SK-N-SH treated with all-trans-retinoic acid at 6 μM for 48 hours (cell line): ENCODE data around the gene PLEKHB1.

Source experiments
- ATAC-seq: fragments of 200-7000 bp; cut with Tn5 transposase; 3 replicates; pipeline ENCODE4 v1.9.1; 2020; ENCODE audit warnings: mild to moderate bottlenecking, moderate library complexity
- BACH2 ChIP-seq: fragments of 250-450 bp; sonication (Bioruptor Pico); IDR thresholded peaks from 2 replicates; pipeline ENCODE4 v1.9.0; 2021; ENCODE audit warnings: mild to moderate bottlenecking, borderline replicate concordance
- CREB5 ChIP-seq: fragments of 250-450 bp; sonication (Bioruptor Pico); IDR thresholded peaks from 2 replicates; pipeline ENCODE4 v1.5.1; 2020; ENCODE audit warnings: low read depth, mild to moderate bottlenecking, moderate library complexity
- CSDC2 ChIP-seq: fragments of 250-450 bp; sonication (Bioruptor Pico); IDR thresholded peaks from 2 replicates; pipeline ENCODE4 v1.5.0; 2020; ENCODE audit warnings: mild to moderate bottlenecking, moderate library complexity
- CSRNP3 ChIP-seq: fragments of 250-450 bp; sonication (Bioruptor Pico); IDR thresholded peaks from 2 replicates; pipeline ENCODE4 v1.5.1; 2021; ENCODE audit warnings: mild to moderate bottlenecking, moderate library complexity
- ESRRG ChIP-seq: fragments of 250-450 bp; sonication (Bioruptor Pico); IDR thresholded peaks from 2 replicates; pipeline ENCODE4 v1.6.1; 2021; ENCODE audit warnings: mild to moderate bottlenecking
- OSR1 ChIP-seq: fragments of 250-450 bp; sonication (Bioruptor Pico); IDR thresholded peaks from 2 replicates; pipeline ENCODE4 v1.8.0; 2022; ENCODE audit warnings: moderate library complexity, mild to moderate bottlenecking, inconsistent platforms
- PPARA ChIP-seq: fragments of 250-450 bp; sonication (Bioruptor Pico); IDR thresholded peaks from 2 replicates; pipeline ENCODE4 v1.5.0; 2020; ENCODE audit warnings: mild to moderate bottlenecking, borderline replicate concordance
- RARB ChIP-seq: fragments of 250-450 bp; sonication (Bioruptor Pico); IDR thresholded peaks from 2 replicates; pipeline ENCODE4 v1.8.0; 2021; ENCODE audit warnings: mild to moderate bottlenecking, moderate library complexity
- SNAI2 ChIP-seq: fragments of 250-450 bp; sonication (Bioruptor Pico); IDR thresholded peaks from 2 replicates; pipeline ENCODE4 v1.5.0; 2020; ENCODE audit warnings: mild to moderate bottlenecking, moderate library complexity
- TOX ChIP-seq: fragments of 250-450 bp; sonication (Bioruptor Pico); IDR thresholded peaks from 2 replicates; pipeline ENCODE4 v1.8.0; 2021; ENCODE audit warnings: mild to moderate bottlenecking, moderate library complexity, borderline replicate concordance
- ZC3H10 ChIP-seq: fragments of 250-450 bp; sonication (Bioruptor Pico); IDR thresholded peaks from 2 replicates; pipeline ENCODE4 v1.5.1; 2021; ENCODE audit warnings: mild to moderate bottlenecking, moderate library complexity
- ZFP3 ChIP-seq: fragments of 250-450 bp; sonication (Bioruptor Pico); IDR thresholded peaks from 2 replicates; pipeline ENCODE4 v1.5.0; 2020; ENCODE audit warnings: mild to moderate bottlenecking, moderate library complexity
- ZFP30 ChIP-seq: fragments of 450-650 bp; formaldehyde crosslinking; IDR thresholded peaks from 2 replicates; pipeline ENCODE4 v1.5.0; 2022; ENCODE audit warnings: mild to moderate bottlenecking, moderate library complexity
- ZNF70 ChIP-seq: fragments of 450-650 bp; formaldehyde crosslinking; IDR thresholded peaks from 2 replicates; pipeline ENCODE4 v1.5.0; 2020; ENCODE audit warnings: mild to moderate bottlenecking, moderate library complexity
- ZNF8 ChIP-seq: fragments of 450-650 bp; formaldehyde crosslinking; IDR thresholded peaks from 2 replicates; pipeline ENCODE4 v1.5.0; 2020; ENCODE audit warnings: mild to moderate bottlenecking, moderate library complexity
- TF ChIP-seq, protein P1 (sequence below): fragments of 250-450 bp; sonication (Bioruptor Pico); IDR thresholded peaks from 2 replicates; pipeline ENCODE4 v1.8.0; 2021; ENCODE audit warnings: low read depth, mild to moderate bottlenecking, moderate library complexity, borderline replicate concordance

The PLEKHB1 gene

DNA sequence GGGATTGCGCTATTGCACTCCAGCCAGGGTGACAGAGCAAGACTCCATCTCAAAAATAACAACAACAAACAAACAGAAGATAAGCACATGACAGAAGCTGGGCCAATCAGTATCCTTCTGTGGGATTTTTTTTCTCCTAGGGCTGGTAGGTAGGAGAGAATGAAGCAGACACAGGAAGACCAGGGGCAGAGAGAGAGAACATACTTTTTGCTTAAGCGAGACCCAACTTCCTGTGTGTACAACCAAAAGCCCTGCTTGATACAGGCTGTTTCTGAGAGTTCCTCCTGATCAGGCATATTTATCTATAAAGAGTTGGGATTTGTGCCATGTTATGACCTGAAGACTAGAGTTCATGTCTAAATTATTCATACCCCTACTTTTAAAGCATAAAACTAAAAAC lies 12.4 kb upstream of the PLEKHB1 start:
- TF ChIP-seq, protein P1, sequence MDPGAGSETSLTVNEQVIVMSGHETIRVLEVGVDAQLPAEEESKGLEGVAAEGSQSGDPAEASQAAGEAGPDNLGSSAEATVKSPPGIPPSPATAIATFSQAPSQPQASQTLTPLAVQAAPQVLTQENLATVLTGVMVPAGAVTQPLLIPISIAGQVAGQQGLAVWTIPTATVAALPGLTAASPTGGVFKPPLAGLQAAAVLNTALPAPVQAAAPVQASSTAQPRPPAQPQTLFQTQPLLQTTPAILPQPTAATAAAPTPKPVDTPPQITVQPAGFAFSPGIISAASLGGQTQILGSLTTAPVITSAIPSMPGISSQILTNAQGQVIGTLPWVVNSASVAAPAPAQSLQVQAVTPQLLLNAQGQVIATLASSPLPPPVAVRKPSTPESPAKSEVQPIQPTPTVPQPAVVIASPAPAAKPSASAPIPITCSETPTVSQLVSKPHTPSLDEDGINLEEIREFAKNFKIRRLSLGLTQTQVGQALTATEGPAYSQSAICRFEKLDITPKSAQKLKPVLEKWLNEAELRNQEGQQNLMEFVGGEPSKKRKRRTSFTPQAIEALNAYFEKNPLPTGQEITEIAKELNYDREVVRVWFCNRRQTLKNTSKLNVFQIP (CRISPR knock-in tag): no peak
- no peak for TF ChIP-seq OSR1 (CRISPR knock-in tag)
- TF ChIP-seq CSRNP3: no peak
- TF ChIP-seq ZFP3 (CRISPR knock-in tag): no peak
- no peak for TF ChIP-seq PPARA (CRISPR knock-in tag)
- TF ChIP-seq SNAI2 (CRISPR knock-in tag): no peak
- no peak for ATAC-seq

DNA sequence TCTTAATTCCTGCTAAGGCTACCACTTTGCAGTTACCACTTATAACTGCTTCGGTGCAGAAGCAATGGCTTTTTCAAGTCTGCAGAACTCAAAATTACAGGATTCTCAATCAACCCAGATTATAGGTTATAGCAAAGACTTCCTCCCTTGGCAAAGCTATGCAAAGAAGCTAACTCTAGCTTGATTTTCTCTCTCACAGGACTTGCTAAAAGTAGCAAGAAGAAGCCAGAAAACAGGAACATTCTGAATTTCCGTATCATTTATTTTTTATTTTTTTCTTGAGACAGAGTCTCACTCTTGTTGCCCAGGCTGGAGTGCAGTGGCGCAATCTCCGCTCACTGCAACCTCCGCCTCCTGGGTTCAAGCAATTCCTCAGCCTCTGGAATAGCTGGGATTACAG lies 10.7 kb upstream of the PLEKHB1 start:
- no peak for ATAC-seq
- TF ChIP-seq TOX (CRISPR knock-in tag): no peak
- no peak for TF ChIP-seq ESRRG (CRISPR knock-in tag)
- TF ChIP-seq ZC3H10 (CRISPR knock-in tag): no peak
- no peak for TF ChIP-seq OSR1 (CRISPR knock-in tag)
- TF ChIP-seq CSDC2: no peak
- TF ChIP-seq ZNF70: no peak
- TF ChIP-seq CREB5 (CRISPR knock-in tag): no peak
- TF ChIP-seq ZFP30 (CRISPR knock-in tag): no peak
- TF ChIP-seq CSRNP3: no peak
- no peak for TF ChIP-seq ZNF8 (CRISPR knock-in tag)
- TF ChIP-seq, protein P1 (CRISPR knock-in tag): no peak

DNA sequence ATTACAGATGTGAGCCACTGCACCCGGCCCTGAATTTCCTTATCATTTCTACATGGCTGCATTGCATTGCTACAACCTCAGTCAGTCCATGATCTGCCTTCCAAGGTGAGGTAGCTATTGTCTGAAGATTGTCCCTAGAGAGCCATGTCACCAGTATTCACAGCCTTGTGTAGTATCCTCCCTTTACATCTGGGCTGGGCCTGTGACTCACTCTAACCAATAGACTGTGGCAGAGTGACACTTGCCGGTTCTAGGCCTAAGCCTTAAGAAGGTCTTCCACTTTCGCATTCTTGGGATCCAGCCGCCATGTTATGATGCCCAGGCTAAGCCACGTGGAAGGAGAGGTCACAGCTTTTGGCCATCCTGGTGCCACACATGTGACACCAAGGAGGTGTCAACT lies 10.1 kb upstream of the PLEKHB1 start:
- ATAC-seq: no peak
- TF ChIP-seq ZNF70 (no peak), BACH2 (CRISPR knock-in tag) (no peak), CREB5 (CRISPR knock-in tag) (no peak), OSR1 (CRISPR knock-in tag) (no peak), PPARA (CRISPR knock-in tag) (no peak), ZFP30 (CRISPR knock-in tag) (no peak), ESRRG (CRISPR knock-in tag) (no peak)

DNA sequence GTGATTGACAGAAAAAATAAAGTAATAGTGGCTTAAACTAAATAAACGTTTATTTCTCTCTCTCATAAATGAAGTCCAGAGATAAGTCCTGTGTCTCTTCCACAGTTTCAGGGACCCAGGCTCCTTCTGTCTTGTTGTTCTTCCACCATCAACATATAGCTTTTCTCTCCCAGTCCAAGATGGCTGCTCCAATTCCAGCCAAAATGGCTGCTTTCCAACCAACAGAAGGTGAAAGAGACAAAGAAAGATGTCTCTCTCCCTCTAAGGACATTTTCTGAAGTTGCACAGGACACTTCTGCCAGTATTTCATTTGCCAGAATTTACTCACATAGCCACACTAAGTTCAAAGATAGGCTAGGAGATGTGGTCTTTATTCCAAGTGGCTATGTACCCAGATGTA lies 9.4 kb upstream of the PLEKHB1 start:
- ATAC-seq: no peak
- TF ChIP-seq CREB5 (CRISPR knock-in tag): no peak
- TF ChIP-seq ZFP3 (CRISPR knock-in tag): no peak
- TF ChIP-seq PPARA (CRISPR knock-in tag): no peak
- TF ChIP-seq CSRNP3: no peak
- TF ChIP-seq, protein P1 (CRISPR knock-in tag): no peak
- no peak for TF ChIP-seq RARB (CRISPR knock-in tag)
